Measurements from ENCODE around the gene DYNC1LI2.

DNA sequence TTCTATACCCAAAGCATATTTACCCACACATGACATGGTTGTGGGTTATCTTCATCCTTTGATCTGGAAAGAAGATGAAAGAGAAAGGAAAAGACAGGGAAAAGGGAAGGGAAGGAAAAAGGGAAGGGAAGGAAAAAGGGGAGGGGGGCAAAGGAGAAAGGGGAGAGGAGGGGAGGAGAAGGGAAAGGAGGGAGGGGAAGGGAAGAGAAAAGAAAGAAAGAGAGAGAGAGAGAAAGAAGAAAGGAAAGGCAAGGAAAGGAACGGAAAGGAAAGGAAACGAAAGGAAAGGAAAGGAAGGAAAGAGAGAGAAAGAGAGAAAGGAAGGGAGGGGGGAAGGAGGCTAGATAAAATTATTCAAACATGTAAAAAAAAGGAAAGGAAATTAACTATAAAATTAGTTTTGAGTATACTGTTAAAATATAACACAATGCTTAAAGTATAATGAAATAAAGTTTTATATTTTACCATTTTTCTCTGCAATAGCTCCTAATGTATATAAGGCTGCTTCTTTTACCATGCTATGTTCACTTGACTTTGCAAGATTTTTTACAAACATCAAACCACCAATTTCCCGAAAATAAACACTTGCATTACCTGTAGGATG, 38.8 kb upstream of the DYNC1LI2 start:
- no peak for TF ChIP-seq CTCF (IDR thresholded peaks at IDR 0.05; ENCODE audit: low read depth, low read length, poor library complexity, severe bottlenecking)
- TF ChIP-seq EZH2phosphoT487 (IDR thresholded peaks at IDR 0.05; ENCODE audit: borderline replicate concordance, low read length), result no peak
